Esophagus muscularis mucosa (tissue), 2 donors: ENCODE data around the gene IGFBP4.

Experiments
- EP300 ChIP-seq: sonication (generic); formaldehyde crosslinking; IDR thresholded peaks from one replicate; pipeline ENCODE4 v1.6.1; 2017; ENCODE audit warnings: antibody characterized with exemption
- POLR2A ChIP-seq: fragments of 450-650 bp; IDR thresholded peaks from one replicate; pipeline ENCODE4 v1.6.1; 2017; ENCODE audit warnings: antibody characterized with exemption, moderate library complexity, mild to moderate bottlenecking, low read depth

GRCh38 chr17:40452921-40453378 lies 9.7 kb downstream of the IGFBP4 start:
- no peak for TF ChIP-seq POLR2A
- no peak for TF ChIP-seq EP300
